Thyroid gland (tissue), 4 donors: Measurements from ENCODE around the gene SPTBN2.

Experiments
- POLR2A ChIP-seq, 2 donors: fragments of 450-650 bp; IDR thresholded peaks; one replicate each; pipeline ENCODE4 v1.6.1; 2017; ENCODE audit warnings: antibody characterized with exemption in 2 of 2, mild to moderate bottlenecking in 2 of 2, moderate library complexity in 1 of 2
- TF ChIP-seq, protein P1 (sequence below), 6 experiments: fragments of 200-600 bp in 3 of 6; fragments of 450-650 bp in 3 of 6; sonication (generic) in 3 of 6; IDR thresholded peaks; one replicate each; pipeline ENCODE4 v1.5.1; 2016 to 2019; ENCODE audit warnings: antibody characterized with exemption in 6 of 6, mild to moderate bottlenecking in 2 of 6, inconsistent platforms in 1 of 6, moderate library complexity in 1 of 6

DNA sequence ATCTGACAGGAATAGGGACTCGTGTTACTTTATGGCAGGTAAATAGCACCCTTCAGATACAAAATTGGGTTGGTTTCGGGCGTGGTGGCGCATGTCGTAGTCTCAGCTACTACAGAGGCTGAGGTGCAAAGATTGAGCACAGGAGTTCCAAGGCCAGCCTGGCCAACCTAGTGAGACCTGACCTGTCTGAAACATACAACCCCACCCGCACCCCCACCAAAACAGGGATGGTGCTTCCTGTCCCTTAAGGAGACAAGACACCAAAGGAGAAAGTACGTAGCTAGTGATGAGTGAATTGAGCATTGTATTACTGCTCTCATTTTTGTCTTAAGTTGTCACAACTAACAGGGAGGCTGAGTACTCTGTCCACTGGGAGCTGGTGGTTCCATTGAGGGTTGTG, 76.4 kb downstream of the SPTBN2 start:
- TF ChIP-seq, protein P1, sequence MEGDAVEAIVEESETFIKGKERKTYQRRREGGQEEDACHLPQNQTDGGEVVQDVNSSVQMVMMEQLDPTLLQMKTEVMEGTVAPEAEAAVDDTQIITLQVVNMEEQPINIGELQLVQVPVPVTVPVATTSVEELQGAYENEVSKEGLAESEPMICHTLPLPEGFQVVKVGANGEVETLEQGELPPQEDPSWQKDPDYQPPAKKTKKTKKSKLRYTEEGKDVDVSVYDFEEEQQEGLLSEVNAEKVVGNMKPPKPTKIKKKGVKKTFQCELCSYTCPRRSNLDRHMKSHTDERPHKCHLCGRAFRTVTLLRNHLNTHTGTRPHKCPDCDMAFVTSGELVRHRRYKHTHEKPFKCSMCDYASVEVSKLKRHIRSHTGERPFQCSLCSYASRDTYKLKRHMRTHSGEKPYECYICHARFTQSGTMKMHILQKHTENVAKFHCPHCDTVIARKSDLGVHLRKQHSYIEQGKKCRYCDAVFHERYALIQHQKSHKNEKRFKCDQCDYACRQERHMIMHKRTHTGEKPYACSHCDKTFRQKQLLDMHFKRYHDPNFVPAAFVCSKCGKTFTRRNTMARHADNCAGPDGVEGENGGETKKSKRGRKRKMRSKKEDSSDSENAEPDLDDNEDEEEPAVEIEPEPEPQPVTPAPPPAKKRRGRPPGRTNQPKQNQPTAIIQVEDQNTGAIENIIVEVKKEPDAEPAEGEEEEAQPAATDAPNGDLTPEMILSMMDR (IDR thresholded peaks at IDR 0.05), result no peak
- no peak for TF ChIP-seq POLR2A (IDR thresholded peaks at IDR 0.05)
